Uterus (tissue), 2 donors: ENCODE measurements around the gene NCAPG.

Source experiments
- POLR2A ChIP-seq, 2 donors: fragments of 450-650 bp; IDR thresholded peaks; one replicate each; pipeline ENCODE4 v1.6.1; 2016; ENCODE audit warnings: antibody characterized with exemption in 2 of 2, mild to moderate bottlenecking in 1 of 2, moderate library complexity in 1 of 2
- TF ChIP-seq, protein P1 (sequence below), 4 experiments: fragments of 200-600 bp in 2 of 4; fragments of 450-650 bp in 2 of 4; sonication (generic) in 2 of 4; IDR thresholded peaks; one replicate each; pipeline ENCODE4 v1.5.1; 2016 to 2019; ENCODE audit warnings: antibody characterized with exemption in 4 of 4, mild to moderate bottlenecking in 2 of 4, moderate library complexity in 1 of 4

DNA sequence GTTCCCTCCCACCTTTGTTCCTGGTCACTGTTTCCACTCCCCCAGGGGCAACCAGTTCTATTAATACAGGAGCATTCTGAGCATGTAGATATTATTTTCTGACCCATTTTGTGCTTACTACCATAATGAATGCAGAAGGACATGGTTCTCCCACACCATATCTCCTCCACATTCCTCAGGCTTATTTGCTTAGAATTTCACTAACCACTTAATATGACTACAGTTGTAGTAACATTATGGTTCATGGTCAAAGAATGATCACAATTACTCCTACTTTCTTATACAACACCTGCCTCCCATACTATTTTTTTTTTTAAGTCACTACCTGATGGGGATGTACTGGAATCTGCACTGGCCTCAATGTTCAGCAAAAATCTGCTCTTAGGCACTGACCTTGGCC is 21.8 kb upstream of the NCAPG start:
- TF ChIP-seq, protein P1, sequence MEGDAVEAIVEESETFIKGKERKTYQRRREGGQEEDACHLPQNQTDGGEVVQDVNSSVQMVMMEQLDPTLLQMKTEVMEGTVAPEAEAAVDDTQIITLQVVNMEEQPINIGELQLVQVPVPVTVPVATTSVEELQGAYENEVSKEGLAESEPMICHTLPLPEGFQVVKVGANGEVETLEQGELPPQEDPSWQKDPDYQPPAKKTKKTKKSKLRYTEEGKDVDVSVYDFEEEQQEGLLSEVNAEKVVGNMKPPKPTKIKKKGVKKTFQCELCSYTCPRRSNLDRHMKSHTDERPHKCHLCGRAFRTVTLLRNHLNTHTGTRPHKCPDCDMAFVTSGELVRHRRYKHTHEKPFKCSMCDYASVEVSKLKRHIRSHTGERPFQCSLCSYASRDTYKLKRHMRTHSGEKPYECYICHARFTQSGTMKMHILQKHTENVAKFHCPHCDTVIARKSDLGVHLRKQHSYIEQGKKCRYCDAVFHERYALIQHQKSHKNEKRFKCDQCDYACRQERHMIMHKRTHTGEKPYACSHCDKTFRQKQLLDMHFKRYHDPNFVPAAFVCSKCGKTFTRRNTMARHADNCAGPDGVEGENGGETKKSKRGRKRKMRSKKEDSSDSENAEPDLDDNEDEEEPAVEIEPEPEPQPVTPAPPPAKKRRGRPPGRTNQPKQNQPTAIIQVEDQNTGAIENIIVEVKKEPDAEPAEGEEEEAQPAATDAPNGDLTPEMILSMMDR (IDR thresholded peaks at IDR 0.05): no peak
- no peak for TF ChIP-seq POLR2A (IDR thresholded peaks at IDR 0.05)
